Hepatocyte (in vitro differentiated cells): ENCODE measurements around the gene GCNT4. TPM values are rescaled to one million over a fixed set of nuclear protein-coding genes. Genes with fewer than 3 reads are reported as not detected.
"Not testable (repeated sequence)": the region's sequence is repeated elsewhere in the genome, so short reads cannot be mapped to it uniquely, and the experiment has no call there.

ENCODE experiments used
- DNase-seq: peaks from one replicate; pipeline ENCODE4 v3.0.0-alpha.2; 2016; ENCODE audit warnings: low spot score
- H2AFZ ChIP-seq: fragments of 200-600 bp; sonication (generic); 2 replicates; pipeline ENCODE4 v1.6.0; 2016; ENCODE audit warnings: antibody characterized with exemption, mild to moderate bottlenecking
- H3K27ac ChIP-seq: fragments of 200-600 bp; sonication (generic); 2 replicates; pipeline ENCODE4 v1.5.1; 2016; ENCODE audit warnings: mild to moderate bottlenecking
- H3K27me3 ChIP-seq: fragments of 200-600 bp; sonication (generic); 2 replicates; pipeline ENCODE4 v1.6.1; 2016
- H3K36me3 ChIP-seq: fragments of 200-600 bp; sonication (generic); replicated peaks from 2 replicates; pipeline ENCODE4 v1.5.1; 2016; ENCODE audit warnings: low read depth; ENCODE audit not compliant: insufficient read depth
- H3K4me1 ChIP-seq: fragments of 200-600 bp; sonication (generic); 2 replicates; pipeline ENCODE4 v1.5.1; 2016; ENCODE audit warnings: mild to moderate bottlenecking, moderate library complexity; ENCODE audit not compliant: insufficient read depth
- H3K4me2 ChIP-seq: fragments of 200-600 bp; sonication (generic); 2 replicates; pipeline ENCODE4 v1.6.0; 2016
- H3K4me3 ChIP-seq: fragments of 200-600 bp; sonication (generic); 2 replicates; pipeline ENCODE4 v1.5.1; 2016; ENCODE audit warnings: mild to moderate bottlenecking
- H3K79me2 ChIP-seq: fragments of 200-600 bp; sonication (generic); 2 replicates; pipeline ENCODE4 v1.6.0; 2017; ENCODE audit warnings: mild to moderate bottlenecking
- H3K9me2 ChIP-seq: fragments of 200-600 bp; sonication (generic); replicated peaks from 2 replicates; pipeline ENCODE4 v1.6.0; 2017; ENCODE audit warnings: mild to moderate bottlenecking; ENCODE audit not compliant: insufficient read depth
- H3K9me3 ChIP-seq: fragments of 200-600 bp; sonication (generic); 2 replicates; pipeline ENCODE4 v1.5.1; 2016; ENCODE audit warnings: low read depth, mild to moderate bottlenecking
- H4K20me1 ChIP-seq: fragments of 200-600 bp; sonication (generic); 2 replicates; pipeline ENCODE4 v1.6.0; 2016; ENCODE audit warnings: mild to moderate bottlenecking; ENCODE audit not compliant: insufficient read depth, poor library complexity, severe bottlenecking
- CTCF ChIP-seq: fragments of 200-600 bp; sonication (generic); IDR thresholded peaks from 2 replicates; pipeline ENCODE4 v1.5.1; 2016; ENCODE audit warnings: antibody characterized with exemption, mild to moderate bottlenecking; ENCODE audit not compliant: poor library complexity
- EZH2 ChIP-seq: fragments of 200-600 bp; sonication (generic); IDR thresholded peaks from 2 replicates; pipeline ENCODE4 v1.6.1; 2016; ENCODE audit warnings: antibody characterized with exemption, mild to moderate bottlenecking, borderline replicate concordance
- EZH2phosphoT487 ChIP-seq: fragments of 200-600 bp; sonication (generic); IDR thresholded peaks from one replicate; pipeline ENCODE4 v1.6.1; 2018; ENCODE audit warnings: antibody characterized with exemption, mild to moderate bottlenecking, low read depth, moderate library complexity; ENCODE audit not compliant: unreplicated experiment, severe bottlenecking
- WGBS: methylation state at CpG from one replicate; pipeline ENCODE4 v1.1.6; 2016; ENCODE audit warnings: low lambda C conversion rate; ENCODE audit errors: missing lambda C conversion rate; 5-methylcytosine and 5-hydroxymethylcytosine counted together
- polyA plus RNA-seq: library from polyadenylated mRNA; unstranded; fragments of >200 nt; fragmentation: Nextera tagmentation; extraction: Ambion mirVana; gene quantifications from 2 replicates; pipeline ENCODE4 v1.2.1, GENCODE V29; 2016
- total RNA-seq: library from RNA; depleted of rRNA; stranded (reverse); fragments of >200 nt; gene quantifications from 2 replicates; pipeline ENCODE4 v1.2.3, GENCODE V29; 2014

Gene GCNT4
- total and polyA plus RNA-seq, 2 experiments from 2014 or later, result 1.5 to 8.3 TPM

GRCh38 chr5:75089137-75089536 is 36.8 kb upstream of the GCNT4 start:
- TF ChIP-seq EZH2phosphoT487, result no peak
- no peak for TF ChIP-seq EZH2
- TF ChIP-seq CTCF, result no peak
- Histone ChIP-seq H3K9me2 (no peaks in the 10 kb centered on the region), H3K9me3 (no peaks in the 10 kb centered on the region), H3K27me3 (no peaks in the 10 kb centered on the region), H3K4me2 (no peak overlapping the region), H2AFZ (no peak overlapping the region), H3K79me2 (no peaks in the 10 kb centered on the region), H4K20me1 (no peaks in the 10 kb centered on the region), H3K4me1 (no peaks in the 10 kb centered on the region), H3K27ac (no peak overlapping the region), H3K4me3 (no peak overlapping the region), H3K36me3 (no peaks in the 10 kb centered on the region)
- WGBS, result 90% methylated on average over 1 of the region's 1 CpG
- DNase-seq, result no peak

- Histone ChIP-seq H3K9me2 (no peaks in the 10 kb centered on the region), H3K4me1 (no peaks in the 10 kb centered on the region), H4K20me1 (no peaks in the 10 kb centered on the region), H3K9me3 (no peaks in the 10 kb centered on the region), H3K4me3 (no peak overlapping the region), H3K36me3 (no peaks in the 10 kb centered on the region), H3K27ac (no peak overlapping the region), H3K4me2 (no peak overlapping the region), H3K27me3 (no peaks in the 10 kb centered on the region), H3K79me2 (no peaks in the 10 kb centered on the region), H2AFZ (no peak overlapping the region)
- TF ChIP-seq EZH2phosphoT487, result no peak
- 96% methylated on average over 3 of the region's 3 CpGs for WGBS
- DNase-seq, result no peak
These were observed 36.3 kb upstream of the GCNT4 start for GRCh38 chr5:75088648-75089047.

- no peak for TF ChIP-seq EZH2phosphoT487
- no peak for TF ChIP-seq EZH2
- no peak for TF ChIP-seq CTCF
- Histone ChIP-seq H3K9me2 (no peaks in the 10 kb centered on the region), H3K36me3 (no peaks in the 10 kb centered on the region), H2AFZ (no peak overlapping the region), H3K4me2 (no peak overlapping the region), H4K20me1 (no peaks in the 10 kb centered on the region), H3K9me3 (no peaks in the 10 kb centered on the region), H3K27me3 (no peaks in the 10 kb centered on the region), H3K79me2 (no peaks in the 10 kb centered on the region), H3K27ac (no peak overlapping the region), H3K4me1 (no peaks in the 10 kb centered on the region), H3K4me3 (no peak overlapping the region)
- WGBS, result 77% methylated on average over 2 of the region's 2 CpGs
- DNase-seq, result no peak
These were observed 29.2 kb upstream of the GCNT4 start for GRCh38 chr5:75081510-75081909.

GRCh38 chr5:75079346-75079745 is 27.0 kb upstream of the GCNT4 start:
- H2AFZ ChIP-seq, DNase-seq, H4K20me1 ChIP-seq, H3K9me2 ChIP-seq, H3K36me3 ChIP-seq, H3K27me3 ChIP-seq, H3K9me3 ChIP-seq, H3K79me2 ChIP-seq, H3K27ac ChIP-seq, H3K4me1 ChIP-seq, H3K4me2 ChIP-seq, H3K4me3 ChIP-seq: not testable (repeated sequence)
- 71% methylated on average over 3 of the region's 3 CpGs for WGBS

GRCh38 chr5:75078027-75078426 is 25.7 kb upstream of the GCNT4 start:
- no peaks in the 10 kb centered on the region for H3K9me3 ChIP-seq
- TF ChIP-seq EZH2, result no peak
- no peak for TF ChIP-seq CTCF
- TF ChIP-seq EZH2phosphoT487, result no peak
- 85% methylated on average over 5 of the region's 5 CpGs for WGBS
- H3K9me2 ChIP-seq, result no peaks in the 10 kb centered on the region
- no peaks in the 10 kb centered on the region for H3K79me2 ChIP-seq
- no peak overlapping the region for H2AFZ ChIP-seq
- no peak overlapping the region for H3K4me3 ChIP-seq
- DNase-seq, result no peak
- H3K4me2 ChIP-seq, result no peak overlapping the region
- no peak overlapping the region for H3K27ac ChIP-seq
- H3K4me1 ChIP-seq, result no peaks in the 10 kb centered on the region
- no peaks in the 10 kb centered on the region for H3K36me3 ChIP-seq
- H3K27me3 ChIP-seq, result no peaks in the 10 kb centered on the region
- no peaks in the 10 kb centered on the region for H4K20me1 ChIP-seq
